Psoas muscle (tissue), 8 donors: ENCODE results near the gene INPP5E. TPM values are rescaled to one million over a fixed set of nuclear protein-coding genes. Genes with fewer than 3 reads are reported as not detected.

Source experiments
- ATAC-seq, 4 donors: fragments of 200-7000 bp; cut with Tn5 transposase; one replicate each; pipeline ENCODE4 v1.9.1; 2020; ENCODE audit warnings: moderate library complexity in 3 of 4, mild to moderate bottlenecking in 2 of 4
- DNase-seq, 2 donors: peaks; one replicate each; pipeline ENCODE4 v3.0.0-alpha.2; 2020
- H3K27ac ChIP-seq: fragments of 200-600 bp; one replicate; pipeline ENCODE4 v1.8.0; 2022
- H3K27me3 ChIP-seq, 3 donors: fragments of 200-600 bp in 1 of 3; one replicate each; pipeline versions ENCODE4 v1.6.1 to v1.8.0; 2013 to 2022; ENCODE audit warnings: low read length in 2 of 3, mild to moderate bottlenecking in 2 of 3, moderate library complexity in 1 of 3; ENCODE audit not compliant: insufficient read depth in 3 of 3
- H3K36me3 ChIP-seq, 2 donors: fragments of 200-600 bp in 1 of 2; one replicate each; pipeline versions ENCODE4 v1.6.1 to v1.8.0; 2013 to 2022; ENCODE audit warnings: low read depth in 1 of 2, mild to moderate bottlenecking in 1 of 2, moderate library complexity in 1 of 2; ENCODE audit not compliant: insufficient read depth in 1 of 2
- H3K4me1 ChIP-seq: fragments of 200-600 bp; one replicate; pipeline ENCODE4 v1.8.0; 2022
- H3K4me3 ChIP-seq: fragments of 200-600 bp; one replicate; pipeline ENCODE4 v1.8.0; 2022; ENCODE audit warnings: mild to moderate bottlenecking
- H3K9me3 ChIP-seq: fragments of 200-600 bp; one replicate; pipeline ENCODE4 v1.8.0; 2022
- CTCF ChIP-seq: fragments of 200-600 bp; IDR thresholded peaks from one replicate; pipeline ENCODE4 v1.8.0; 2022; ENCODE audit warnings: antibody characterized with exemption
- WGBS, 3 donors: extraction: QIAGEN DNeasy Blood & Tissue Kit; methylation state at CpG; one replicate each; pipeline versions ENCODE4 v1.1.6 to v1.1.7; 2013; 5-methylcytosine and 5-hydroxymethylcytosine counted together
- intact Hi-C, 2 donors: fragments of 100-400 bp; cut with DNase I; formaldehyde crosslinking; loops; one replicate each; pipeline versions ENCODE4 v1.11.0 to v1.14.2; 2022
- polyA plus RNA-seq, 3 donors: library from polyadenylated mRNA; stranded (reverse); fragments of 200-250 nt; gene quantifications; one replicate each; pipeline ENCODE4 v1.2.3, GENCODE V29; 2013
- total RNA-seq, 4 donors: library from RNA; stranded (reverse); fragmentation: NEBNext Ultra II Directional in 2 of 4; extraction: Animal tissue kit (Norgen Biotek cat#: 25700) in 2 of 4; gene quantifications; one replicate each; pipeline versions ENCODE4 v1.2.1 to v1.2.4, GENCODE V29; 2021 to 2023
- donor health status: healthy with polysubstance abuse.
- donor health status: DM: no; HTN: no; CAD: no; lungs with moderate emphysema.
- donor health status: Bipolar disorder and iron deficiency.
- donor health status: healthy.
- donor health status: DM: yes; HTN: yes; CAD: no.
- donor health status: DM: no; HTN: no; CAD: no.
- donor health status: DM: no; HTN: no; CAD: no.
- donor health status: DM: yes; HTN: yes; CAD: no.

Gene INPP5E
- total and polyA plus RNA-seq, 7 donors: 4.7 to 9.6 (median 5.3) TPM

GRCh38 chr9:136381966-136382513, 57.6 kb downstream of the INPP5E start:
- Histone ChIP-seq H3K9me3 (no peaks in the 10 kb centered on the region), H3K36me3 (peaks cover 8 to 85% of the 10 kb centered on the region in 2 donors), H3K4me3 (no peak overlapping the region), H3K4me1 (no peaks in the 10 kb centered on the region), H3K27me3 (no peaks in the 10 kb centered on the region), H3K27ac (no peak overlapping the region)
- ATAC-seq (no peak), DNase-seq (no peak)
- intact Hi-C loops: no loop called here
- 91 to 97% (median 92%) methylated on average over 23 to 25 of the region's 25 CpGs for WGBS, 3 donors
- no peak for TF ChIP-seq CTCF

GRCh38 chr9:136381311-136381710, 58.3 kb downstream of the INPP5E start:
- no peaks in the 10 kb centered on the region for H3K4me1 ChIP-seq

GRCh38 chr9:136380381-136380780, 59.3 kb downstream of the INPP5E start:
- DNase-seq (no peak), ATAC-seq (no peak)
- TF ChIP-seq CTCF: no peak
- Histone ChIP-seq H3K36me3 (peaks cover 8 to 69% of the 10 kb centered on the region in 2 donors), H3K27me3 (no peaks in the 10 kb centered on the region), H3K27ac (no peak overlapping the region), H3K4me1 (no peaks in the 10 kb centered on the region), H3K4me3 (no peak overlapping the region), H3K9me3 (no peaks in the 10 kb centered on the region)
- intact Hi-C loops: no loop called here
- 91 to 96% (median 92%) methylated on average over 15 to 17 of the region's 17 CpGs for WGBS, 3 donors

More at GRCh38 chr9:136381311-136381710, 58.3 kb downstream of the INPP5E start:
- ATAC-seq: no peak
- DNase-seq: no peak
- Histone ChIP-seq H3K9me3 (no peaks in the 10 kb centered on the region), H3K27ac (no peak overlapping the region), H3K36me3 (peaks cover 8 to 77% of the 10 kb centered on the region in 2 donors), H3K27me3 (no peaks in the 10 kb centered on the region), H3K4me3 (no peak overlapping the region)
- TF ChIP-seq CTCF: no peak
- WGBS, 3 donors: 80 to 86% (median 85%) methylated on average over 9 of the region's 9 CpGs
- intact Hi-C loops: no loop called here

- H3K27me3 ChIP-seq: no peaks in the 10 kb centered on the region
- TF ChIP-seq CTCF: no peak
- H3K4me3 ChIP-seq: no peak overlapping the region
- H3K36me3 ChIP-seq: peaks cover 6 to 68% of the 10 kb centered on the region in 2 donors
- no peaks in the 10 kb centered on the region for H3K4me1 ChIP-seq
- ATAC-seq (no peak), DNase-seq (no peak)
- WGBS, 3 donors: 81 to 89% (median 85%) methylated on average over 10 to 11 of the region's 11 CpGs
- intact Hi-C loops: no loop called here
- no peaks in the 10 kb centered on the region for H3K9me3 ChIP-seq
- H3K27ac ChIP-seq: no peak overlapping the region
These were observed 59.8 kb downstream of the INPP5E start for GRCh38 chr9:136379891-136380290.

DNA sequence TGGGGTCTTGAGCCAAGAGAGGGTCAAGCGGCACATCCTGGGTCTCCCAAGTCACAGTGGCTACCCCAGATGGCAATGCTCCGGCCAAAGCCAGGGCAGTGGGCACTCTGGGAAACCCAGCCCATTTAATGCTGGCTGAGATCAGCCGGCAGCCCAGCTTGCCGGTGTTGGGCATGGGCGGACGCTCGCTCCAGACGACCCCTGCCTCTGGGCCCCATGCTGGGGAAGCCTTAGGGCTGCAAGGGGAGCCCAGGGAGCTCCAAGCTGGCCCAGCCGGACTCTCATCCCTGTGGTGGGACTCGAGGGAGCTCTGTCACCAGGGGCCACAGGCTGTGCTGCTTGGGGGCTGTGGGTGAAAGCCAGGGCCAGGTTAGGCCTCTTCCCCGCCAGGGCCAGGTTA, 60.2 kb downstream of the INPP5E start:
- Histone ChIP-seq H3K4me1 (no peaks in the 10 kb centered on the region), H3K36me3 (peaks cover 6 to 63% of the 10 kb centered on the region in 2 donors), H3K27me3 (no peaks in the 10 kb centered on the region), H3K9me3 (no peaks in the 10 kb centered on the region), H3K27ac (no peak overlapping the region), H3K4me3 (no peak overlapping the region)
- no peak for DNase-seq
- intact Hi-C loops: no loop called here
- ATAC-seq: no peak
- 86 to 98% (median 92%) methylated on average over 11 of the region's 11 CpGs for WGBS, 3 donors
- TF ChIP-seq CTCF: no peak
